ENCODE measurements around the gene SCAI. TPM values are rescaled to one million over a fixed set of nuclear protein-coding genes. Genes with fewer than 3 reads are reported as not detected.
"Not testable (repeated sequence)": the region's sequence is repeated elsewhere in the genome, so short reads cannot be mapped to it uniquely, and the experiment has no call there.

Gene SCAI
- 2.6 and 3.8 TPM in 2 replicates for total RNA-seq

- DNase-seq (ENCODE audit: low read depth in 2 of 2) = peak; percentile 99
These were observed at the start of gene SCAI for GRCh38 chr9:125143377-125144090. Gene SCAI (minus strand): TSS chr9:125143528. CDS start chr9:125143437, 91 bp downstream.

DNA sequence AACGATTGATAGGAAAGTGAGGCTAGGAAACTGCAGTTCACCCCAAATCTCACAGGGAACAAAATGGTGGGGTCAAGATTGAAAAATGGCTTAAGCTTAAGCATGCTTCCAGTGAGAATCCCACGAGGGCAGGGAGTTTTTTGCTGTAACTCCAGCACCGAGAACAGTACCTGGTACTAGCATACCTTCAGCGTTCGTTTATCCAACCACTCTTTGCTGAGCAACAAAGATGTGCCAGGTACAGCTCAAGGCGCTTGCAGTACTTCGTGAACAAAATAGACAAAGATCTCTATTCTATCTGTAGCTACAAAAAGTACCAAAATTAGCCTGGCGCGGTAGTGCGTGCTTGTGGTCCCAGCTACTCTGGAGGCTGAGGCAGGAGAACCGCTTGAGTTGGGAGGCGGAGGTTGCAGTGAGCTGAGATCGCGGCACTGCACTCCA is 47.1 kb upstream of the SCAI start:
- DNase-seq (ENCODE audit: low read depth in 2 of 2) = peak; percentile 12 to 13

DNA sequence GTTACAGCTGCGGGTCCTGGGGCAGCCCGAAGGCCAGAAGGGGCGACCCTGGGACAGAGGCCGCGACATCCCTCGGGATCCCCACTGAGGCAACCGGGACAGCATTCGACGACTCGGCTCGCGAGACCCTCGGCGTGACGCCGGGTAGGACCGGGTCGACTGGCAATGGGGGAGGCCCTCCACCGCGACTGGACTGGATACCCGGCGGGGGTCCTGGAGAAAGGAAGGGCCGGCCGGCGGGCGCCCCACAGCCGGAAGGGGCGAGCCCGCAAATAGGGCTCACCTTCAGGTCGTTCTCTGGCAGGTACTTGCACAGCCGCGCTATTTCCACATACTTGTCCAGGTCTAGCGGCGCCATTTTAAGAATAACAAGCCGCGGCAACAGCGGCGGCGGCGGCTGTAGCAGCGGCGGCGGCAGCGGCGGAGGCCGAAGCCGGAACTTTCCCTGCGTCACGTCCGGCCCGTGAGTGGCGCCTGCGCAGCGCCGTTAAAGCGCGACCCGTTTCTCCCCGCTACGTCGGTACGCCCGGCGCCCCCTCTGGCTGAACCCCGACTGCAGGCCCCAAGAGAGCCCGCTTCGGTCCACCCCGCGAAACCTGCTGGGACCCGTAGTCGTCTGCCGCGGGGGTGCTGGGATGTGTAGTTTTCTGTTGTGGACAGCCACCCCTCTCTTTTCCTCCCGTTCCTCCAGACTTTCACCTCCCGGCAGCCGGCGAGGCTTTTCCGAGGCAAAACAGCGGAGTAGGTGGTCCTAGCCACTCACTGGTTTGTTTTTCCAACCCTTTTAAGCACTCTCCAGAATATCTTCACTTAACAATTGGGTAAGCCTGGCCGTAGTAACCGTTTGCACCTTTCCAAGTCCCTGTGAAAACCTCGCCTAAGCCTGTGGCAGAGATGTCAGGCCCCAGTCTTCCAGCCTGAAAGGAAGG is 46.3 kb upstream of the SCAI start, which contains the start of gene PPP6C:
PPP6C (minus strand) TSS at position 443 of the 929 bp plus-strand sequence; CDS start at position 358, 85 bp downstream.
- DNase-seq (ENCODE audit: low read depth in 2 of 2) = peak; percentile 98 to 99

- DNase-seq (ENCODE audit: low read depth in 2 of 2) = peak; percentile 6 to 39
These were observed 45.7 kb upstream of the SCAI start for GRCh38 chr9:125189011-125189360.

GRCh38 chr9:125183561-125183960 is 40.2 kb upstream of the SCAI start:
- no peak for DNase-seq (ENCODE audit: low read depth in 2 of 2)

GRCh38 chr9:125183054-125183453 is 39.7 kb upstream of the SCAI start:
- peak; percentile 42 to 52 for DNase-seq (ENCODE audit: low read depth in 2 of 2)

DNA sequence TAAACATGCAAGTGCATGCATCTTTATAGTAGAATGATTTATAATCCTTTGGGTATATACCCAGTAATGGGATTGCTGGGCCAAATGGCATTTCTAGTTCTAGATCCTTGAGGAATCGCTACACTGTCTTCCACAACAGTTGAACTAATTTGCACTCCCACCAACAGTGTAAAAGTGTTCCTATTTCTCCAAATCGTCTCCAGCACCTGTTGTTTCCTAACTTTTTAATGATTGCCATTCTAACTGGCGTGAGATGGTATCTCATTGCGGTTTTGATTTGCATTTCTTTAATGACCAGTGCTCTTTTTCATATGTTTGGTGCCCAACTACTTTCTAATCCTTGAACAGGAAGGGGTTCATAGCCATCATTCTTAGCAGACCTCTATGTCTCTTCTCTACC is 38.4 kb upstream of the SCAI start:
- DNase-seq (ENCODE audit: low read depth in 2 of 2) = not testable (repeated sequence)

GRCh38 chr9:125180876-125181275 is 37.5 kb upstream of the SCAI start:
- DNase-seq (ENCODE audit: low read depth in 2 of 2) = no peak

DNA sequence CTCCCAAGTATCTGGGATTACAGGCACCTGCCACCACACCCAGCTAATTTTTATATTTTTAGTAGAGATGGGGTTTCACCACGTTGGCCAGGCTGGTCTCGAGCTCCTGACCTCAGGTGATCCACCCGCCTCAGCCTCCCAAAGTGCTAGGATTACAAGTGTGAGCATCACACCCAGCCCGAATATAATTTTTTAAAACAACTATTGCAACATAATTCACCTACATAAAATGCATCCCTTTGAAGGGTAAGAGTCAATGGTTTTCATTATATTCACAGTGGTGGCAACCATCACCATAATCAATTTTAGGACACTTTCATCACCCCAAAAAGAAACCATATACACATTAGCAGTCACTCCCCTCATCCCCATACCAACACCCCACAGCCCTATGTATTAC is 36.4 kb upstream of the SCAI start:
- not testable (repeated sequence) for DNase-seq (ENCODE audit: low read depth in 2 of 2)

GRCh38 chr9:125177888-125178287 is 34.6 kb upstream of the SCAI start:
- DNase-seq (ENCODE audit: low read depth in 2 of 2) = no peak

DNA sequence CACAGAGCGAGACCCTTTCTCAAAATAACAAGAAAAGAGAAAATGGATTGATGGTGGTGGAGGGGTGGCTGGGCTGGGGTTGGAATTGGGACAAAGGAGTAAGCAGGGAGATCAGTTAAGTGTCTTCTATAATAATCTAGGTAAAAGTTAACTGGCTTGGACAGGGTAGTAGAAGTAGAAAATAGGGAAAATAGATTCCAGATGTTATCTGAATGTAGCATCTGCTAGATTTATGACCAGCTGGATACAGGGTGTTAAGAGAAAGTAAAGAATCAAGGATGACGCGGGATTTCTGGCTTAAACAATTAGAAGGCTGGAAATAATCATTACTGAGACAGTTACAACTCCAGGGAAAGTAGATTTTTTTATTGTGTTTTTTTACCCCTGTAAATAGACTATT is 33.3 kb upstream of the SCAI start:
- no peak for DNase-seq (ENCODE audit: low read depth in 2 of 2)

DNA sequence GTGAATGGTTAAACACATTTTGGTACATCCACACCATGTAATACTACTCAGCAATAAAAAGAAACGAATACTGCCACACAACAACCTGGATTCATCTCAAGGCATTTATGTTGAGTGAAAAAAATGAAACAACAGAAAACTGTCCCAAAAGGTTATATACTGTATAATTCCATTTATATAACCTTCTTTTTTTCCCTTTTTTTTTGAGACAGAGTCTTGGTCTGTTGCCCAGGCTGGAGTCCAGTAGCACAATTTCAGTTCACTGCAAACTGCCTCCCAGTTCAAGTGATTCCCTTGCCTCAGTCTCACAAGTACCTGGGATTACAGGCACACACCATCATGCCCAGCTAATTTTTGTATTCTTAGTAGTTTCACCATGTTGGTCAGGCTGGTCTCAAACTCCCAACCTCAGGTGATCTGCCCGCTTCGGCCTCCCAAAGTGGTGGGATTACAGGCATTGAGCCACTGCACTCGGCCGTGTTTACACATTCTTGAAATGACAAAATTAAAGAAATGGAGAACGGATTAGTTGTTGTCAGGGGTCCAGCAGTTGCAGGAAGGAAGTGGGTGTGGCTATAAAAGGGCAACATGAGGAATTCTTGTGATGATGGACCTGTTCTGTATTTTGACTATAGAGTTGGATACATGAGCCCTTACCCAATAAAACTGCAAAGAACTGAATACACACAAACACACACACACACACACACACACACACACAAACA is 28.9 kb upstream of the SCAI start:
- peak; percentile 49 to 71 for DNase-seq (ENCODE audit: low read depth in 2 of 2)

- DNase-seq (ENCODE audit: low read depth in 2 of 2) = no peak
These were observed 26.6 kb upstream of the SCAI start for GRCh38 chr9:125169895-125170294.

DNA sequence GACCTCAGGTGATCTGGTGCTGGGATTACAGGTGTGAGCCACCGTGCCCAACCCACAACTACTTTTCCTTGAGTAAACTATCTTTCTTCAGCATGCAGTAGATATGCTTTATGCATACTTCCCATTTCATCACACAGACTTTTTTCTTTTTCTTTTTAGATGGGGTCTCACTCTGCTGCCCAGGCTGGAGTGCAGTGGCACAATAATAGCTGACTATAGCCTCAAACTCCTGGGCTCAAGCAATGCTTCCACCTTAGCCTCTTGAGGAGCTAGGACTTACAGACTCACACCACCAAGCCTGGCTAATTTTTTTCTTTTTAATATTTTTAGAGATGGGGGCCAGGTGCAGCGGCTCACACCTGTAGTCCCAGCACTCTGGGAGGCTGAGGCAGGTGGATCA is 23.4 kb upstream of the SCAI start:
- DNase-seq (ENCODE audit: low read depth in 2 of 2) = no peak

GRCh38 chr9:125162891-125163290 is 19.6 kb upstream of the SCAI start:
- not testable (repeated sequence) for DNase-seq (ENCODE audit: low read depth in 2 of 2)

GRCh38 chr9:125161284-125161918 is 18.1 kb upstream of the SCAI start:
- DNase-seq (ENCODE audit: low read depth in 2 of 2) = no peak

DNA sequence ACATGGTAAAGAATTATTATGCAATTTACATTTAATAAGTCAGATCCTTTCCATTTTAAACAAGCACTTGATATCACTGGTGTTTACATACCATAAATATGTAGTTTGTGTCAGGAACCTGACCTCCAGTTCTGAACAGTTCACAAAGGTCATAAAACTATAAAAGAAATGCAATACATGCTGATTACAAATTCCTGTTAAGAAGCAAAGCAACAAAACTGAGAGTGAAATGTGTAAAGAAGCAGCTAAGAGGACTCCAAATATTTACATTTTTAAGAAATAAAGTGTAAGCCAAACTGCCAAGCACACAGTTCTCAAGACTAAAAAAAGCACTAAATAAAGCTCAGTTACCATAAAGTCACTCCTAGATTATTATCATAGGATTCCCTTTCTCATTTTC is 17.4 kb upstream of the SCAI start:
- DNase-seq (ENCODE audit: low read depth in 2 of 2) = no peak

DNA sequence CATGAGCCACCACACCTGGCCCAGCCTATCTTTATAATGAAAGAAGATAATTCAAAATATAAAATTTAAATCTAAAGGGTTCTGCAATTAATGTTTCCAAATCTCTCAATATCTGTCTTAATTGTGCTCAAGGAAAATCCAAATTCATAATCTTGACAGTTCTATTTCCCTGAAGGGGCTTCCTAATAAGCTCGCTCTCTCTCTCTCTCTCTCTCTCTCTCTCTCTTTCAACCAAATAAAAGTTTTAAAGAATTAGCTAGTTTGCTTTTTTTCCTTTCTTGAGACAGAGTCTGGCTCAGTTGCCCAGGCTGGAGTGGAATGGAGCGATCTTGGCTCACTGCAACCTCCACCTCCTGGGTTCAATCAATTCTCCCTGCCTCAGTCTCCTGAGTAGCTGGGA is 13.2 kb upstream of the SCAI start:
- DNase-seq (ENCODE audit: low read depth in 2 of 2) = no peak

DNA sequence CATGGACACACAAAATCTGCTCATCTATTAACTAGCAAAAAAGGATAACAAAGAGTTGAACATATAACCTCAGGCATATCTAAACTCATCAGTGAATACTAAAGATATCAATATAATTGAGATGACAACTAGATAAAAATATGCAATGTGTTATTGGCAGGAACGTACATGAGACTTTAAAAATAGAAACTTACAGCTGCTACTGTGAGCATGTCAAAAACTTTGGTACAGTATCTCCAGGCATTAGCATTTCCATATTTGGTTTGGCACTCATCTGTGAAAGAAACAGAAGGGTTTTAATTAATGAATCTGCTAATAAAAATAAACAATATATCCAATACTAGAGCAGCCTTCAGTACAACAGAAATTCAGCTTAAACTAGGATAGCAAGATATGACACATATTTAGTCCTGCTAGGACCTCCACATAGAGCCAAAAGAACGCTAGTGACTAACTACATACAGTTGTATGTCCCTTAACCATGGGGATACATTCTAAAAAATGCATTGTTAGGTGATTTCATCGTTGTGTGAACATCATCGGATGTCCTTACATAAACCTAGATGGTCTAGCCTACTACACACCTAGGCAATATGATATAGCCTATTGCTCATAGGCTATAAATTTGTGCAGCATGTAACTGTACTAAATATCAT is 10.5 kb upstream of the SCAI start:
- no peak for DNase-seq (ENCODE audit: low read depth in 2 of 2)

GRCh38 chr9:125151730-125152129 is 8.4 kb upstream of the SCAI start:
- DNase-seq (ENCODE audit: low read depth in 2 of 2) = no peak

Measured in lung microvascular endothelial cell (primary cell).